NCI-H774 (cell line): ENCODE data around the gene PYROXD2.
A peak's percentile ranks its signal among the peaks of the same experiment; 100 is the strongest.

ENCODE experiments used
- DNase-seq: peaks from one replicate; lab custom pipeline; 2025; lab: John Stamatoyannopoulos, UW

Gene PYROXD2

DNA sequence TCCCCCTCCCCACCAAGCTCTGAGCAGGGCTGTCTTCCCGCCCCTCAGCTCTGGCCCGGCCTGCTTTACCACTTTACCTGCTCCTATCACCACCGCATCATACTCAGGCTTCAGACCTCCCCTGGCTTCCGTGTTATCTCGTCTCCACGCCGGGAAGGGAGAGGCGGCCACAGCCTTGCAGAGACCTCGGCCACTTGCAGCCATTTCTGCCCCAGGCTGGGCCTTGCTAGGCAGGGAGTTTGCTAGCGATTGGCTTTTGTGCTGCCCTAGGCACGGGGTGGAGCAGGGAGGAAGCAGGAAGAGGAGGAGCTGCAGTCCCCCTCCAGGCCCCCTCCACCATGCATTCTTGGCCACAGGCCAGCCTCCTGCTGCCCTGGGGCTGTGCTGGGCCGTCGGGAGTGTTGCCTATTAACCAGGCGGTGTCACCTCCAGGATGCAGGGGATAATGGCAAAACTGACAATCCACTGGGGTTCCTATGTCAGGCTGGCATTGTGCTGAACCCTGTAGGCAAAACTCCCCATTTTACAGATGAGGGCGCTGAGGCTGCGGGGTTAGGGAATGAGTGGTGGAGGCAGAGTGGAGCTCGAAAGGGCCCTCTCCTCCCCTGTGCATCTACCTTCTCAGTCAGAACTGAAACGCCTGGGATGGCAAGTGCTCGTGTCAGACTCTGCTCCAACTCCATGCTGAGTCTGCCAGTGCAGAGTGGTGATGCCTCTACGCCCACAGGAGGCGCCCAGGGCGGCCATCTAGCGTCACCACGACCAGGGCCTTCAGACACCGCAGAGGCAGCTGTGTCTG lies at the start of gene PYROXD2:
Gene PYROXD2 (minus strand): TSS at position 251 of the 799 bp plus-strand sequence. CDS start 47 bp downstream, at position 204.
- DNase-seq, result peak; percentile 65

DNA sequence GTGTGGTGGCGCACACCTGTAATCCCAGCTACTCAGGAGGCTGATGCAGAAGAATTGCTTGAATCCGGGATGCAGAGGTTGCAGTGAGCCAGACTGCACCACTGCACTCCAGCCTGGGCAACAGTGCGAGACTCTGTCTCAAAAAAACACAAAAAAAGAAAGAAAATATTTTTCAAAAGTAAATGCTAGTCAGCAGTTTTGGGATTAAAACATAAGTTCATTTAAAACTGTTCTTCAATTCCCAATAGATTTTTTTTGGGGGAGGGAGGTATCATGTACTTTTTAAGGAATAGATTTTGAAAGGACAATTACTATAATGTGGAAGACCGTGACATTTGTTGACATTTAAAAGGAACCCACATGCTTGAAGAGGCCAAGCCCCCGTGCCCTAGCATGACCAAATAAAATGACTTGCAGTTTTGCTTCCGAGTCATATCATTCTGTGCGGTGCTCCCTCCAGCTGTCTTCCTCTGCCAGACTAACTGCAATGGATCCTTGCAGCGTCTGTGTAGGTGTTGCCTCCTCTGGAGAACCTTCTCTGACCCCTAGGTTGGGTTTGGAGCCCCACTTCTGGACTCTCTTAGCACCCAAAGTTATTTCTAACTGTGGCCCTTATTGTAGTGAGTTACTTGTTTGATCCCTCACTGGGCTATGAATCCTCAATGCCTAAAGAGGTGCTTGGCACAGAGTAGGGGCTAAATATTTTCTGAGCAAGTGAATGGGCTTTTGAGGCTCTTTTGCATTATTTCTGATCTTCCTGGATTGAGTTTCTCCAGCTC lies 49.2 kb upstream of the PYROXD2 start:
- no peak for DNase-seq

DNA sequence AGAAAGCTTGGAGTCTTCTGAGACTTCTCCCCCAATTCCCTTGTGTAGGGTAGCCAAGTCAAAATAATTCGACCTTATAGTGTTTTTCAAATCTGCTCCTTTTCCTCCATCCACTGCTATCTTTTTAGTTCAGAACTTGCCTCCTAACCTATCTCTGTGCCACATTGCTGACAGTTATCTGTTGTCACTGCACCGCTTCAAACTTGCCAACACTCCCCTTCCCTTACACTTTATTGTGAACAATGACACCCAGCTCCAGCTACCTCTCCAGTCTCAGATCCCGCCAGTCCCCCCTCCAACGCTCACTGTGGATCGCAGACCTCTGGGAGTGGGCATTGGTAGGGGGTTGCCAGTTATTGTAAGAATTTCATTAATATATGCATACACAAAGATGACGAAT lies 48.0 kb upstream of the PYROXD2 start:
- DNase-seq, result no peak

DNA sequence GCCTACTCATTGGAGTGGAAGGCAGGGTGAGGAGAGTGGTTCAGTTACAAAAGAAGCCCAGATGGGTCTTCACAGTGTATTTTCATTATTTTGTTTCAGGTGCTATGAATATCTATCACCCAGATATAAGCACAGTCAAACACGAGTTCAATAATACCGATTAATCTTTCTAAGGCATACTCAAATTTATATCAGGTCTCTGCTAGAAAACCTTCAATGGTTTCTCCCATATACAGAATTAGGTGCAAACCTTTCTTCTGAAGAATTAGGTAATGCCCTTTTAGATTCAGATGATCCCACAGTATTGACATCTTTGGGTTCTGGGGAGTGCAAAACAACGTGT lies 46.5 kb upstream of the PYROXD2 start:
- DNase-seq, result no peak

DNA sequence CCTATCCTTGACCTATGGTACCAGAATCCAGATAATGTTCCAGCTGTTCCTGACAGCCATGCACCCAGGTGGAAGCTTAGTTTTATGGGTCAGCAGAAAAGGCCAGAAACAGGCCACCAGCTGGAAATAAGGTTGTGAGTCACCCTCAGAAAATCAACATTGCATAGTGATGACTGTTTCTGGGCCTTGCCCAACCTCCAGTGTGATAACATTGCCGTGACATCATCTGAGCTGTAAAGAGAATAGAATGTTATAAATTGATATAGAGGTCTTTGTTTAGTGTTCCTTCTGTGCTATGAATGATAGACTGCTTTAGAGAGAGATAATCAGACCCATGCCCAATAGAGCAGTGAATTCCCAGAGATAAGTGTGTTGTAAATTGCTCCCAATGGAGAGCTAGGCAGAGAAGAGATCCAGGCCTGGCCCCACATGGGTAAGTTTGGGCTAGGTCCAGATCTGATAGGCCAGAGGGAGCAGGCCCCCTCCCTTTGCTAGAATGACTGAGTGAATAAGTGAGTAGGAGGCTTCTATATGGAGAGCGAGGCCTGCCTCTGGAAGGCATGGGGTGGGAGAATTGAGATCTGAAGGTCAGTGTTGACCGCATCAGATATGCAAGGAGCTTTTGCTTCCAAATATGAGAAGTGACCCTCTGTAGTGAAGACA lies 46.0 kb upstream of the PYROXD2 start:
- DNase-seq, result no peak

DNA sequence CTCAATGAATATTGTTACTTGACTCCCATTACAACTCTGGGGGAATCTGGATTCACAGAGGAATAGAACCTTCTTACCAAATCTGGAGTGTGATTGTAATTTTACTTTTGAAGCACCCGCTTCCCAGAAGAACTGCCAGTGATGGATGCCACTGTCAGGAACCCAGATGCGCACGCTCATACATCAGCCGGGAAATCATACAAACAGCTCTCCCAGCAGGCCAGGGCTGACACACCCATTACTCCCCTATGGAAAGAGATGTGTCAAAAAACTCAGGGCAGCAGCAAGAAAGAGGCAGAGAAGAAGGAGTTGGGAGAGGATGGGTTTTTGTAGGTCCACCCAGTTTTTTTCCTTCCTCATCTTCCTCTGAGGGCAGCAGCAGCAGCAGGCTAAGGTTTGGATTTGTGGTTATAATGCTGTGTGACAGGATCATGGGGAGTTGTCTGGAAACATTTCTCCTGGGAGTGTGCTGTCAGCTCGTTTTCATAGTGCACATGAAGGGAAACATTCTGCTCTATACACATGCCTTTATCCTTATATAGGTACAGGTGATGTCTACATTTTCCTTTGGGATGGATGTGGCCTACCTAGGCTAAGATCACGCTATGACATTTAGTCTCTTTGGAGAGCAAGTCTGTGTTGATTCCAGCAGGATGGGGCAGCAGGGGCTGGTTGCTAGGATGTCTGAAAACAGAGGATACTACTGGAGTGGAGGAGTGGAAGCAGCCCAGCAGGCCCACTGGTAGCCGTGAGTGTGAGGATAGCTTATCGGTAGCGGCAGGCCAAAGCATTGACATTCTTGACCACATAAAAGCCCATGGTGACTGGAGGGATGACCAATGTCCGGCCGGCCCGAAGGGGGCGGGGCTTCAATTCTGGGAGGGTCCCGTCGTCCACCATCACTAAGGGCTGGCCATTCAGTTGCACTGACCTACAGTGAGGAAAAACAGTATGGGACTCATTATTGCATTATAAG lies 44.1 kb upstream of the PYROXD2 start:
- DNase-seq, result no peak

DNA sequence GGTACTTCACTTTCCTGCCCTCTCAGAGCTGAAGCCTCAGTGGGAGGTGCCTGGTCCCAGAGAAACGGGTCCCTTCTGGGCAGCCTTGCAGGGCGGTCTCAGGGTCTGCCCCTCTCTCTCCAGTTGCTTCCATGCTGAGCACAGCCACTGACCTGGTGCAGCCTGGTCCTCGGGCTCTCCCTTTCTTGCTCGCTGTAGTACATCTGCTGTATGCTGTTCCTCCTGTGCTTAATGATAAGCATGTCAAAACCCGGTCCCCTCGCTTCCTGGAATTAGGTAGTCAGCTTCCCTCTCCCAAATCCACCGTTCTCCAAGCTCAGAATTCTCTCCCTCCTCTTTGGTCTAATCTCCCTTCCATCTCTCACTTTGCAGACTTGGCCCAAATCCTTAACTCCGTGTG lies 42.7 kb upstream of the PYROXD2 start:
- no peak for DNase-seq

DNA sequence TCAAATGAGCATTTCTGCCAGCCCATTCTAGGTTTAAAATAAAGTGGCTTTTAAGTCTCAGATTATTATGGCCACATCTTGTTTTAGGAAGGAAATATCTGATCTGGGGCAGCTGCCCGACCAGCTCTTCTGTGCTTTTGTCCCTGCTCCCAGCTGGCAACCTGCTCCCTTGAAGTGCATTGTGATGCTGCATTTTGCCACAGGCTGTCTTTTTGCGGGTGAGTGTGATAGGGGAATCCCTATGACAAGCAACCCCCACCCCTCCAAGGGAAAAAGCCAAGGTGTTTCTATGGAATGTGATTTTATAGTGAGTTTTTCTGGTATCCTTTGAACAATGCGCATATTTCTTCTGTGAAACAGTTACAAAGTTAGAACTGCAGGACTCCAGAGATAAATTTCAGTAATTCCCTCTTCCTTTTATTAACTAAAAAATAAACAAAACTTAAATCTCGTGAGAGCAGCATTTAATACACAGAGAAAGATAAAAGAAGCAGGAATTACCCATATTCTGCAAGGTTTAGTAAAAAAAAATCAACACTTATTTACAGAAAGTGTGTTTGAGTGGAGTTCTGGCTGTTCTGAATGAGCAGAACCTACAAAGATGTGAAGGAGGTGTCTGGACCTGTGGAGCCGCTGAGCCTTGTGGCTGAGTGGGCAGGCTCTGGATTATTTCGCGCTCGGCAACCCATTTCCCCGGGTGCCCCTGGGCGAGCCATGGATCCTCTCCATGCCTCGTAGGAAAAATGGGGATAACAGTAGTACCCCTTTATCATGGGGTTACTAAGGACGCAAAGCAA lies 41.9 kb upstream of the PYROXD2 start:
- DNase-seq, result no peak

DNA sequence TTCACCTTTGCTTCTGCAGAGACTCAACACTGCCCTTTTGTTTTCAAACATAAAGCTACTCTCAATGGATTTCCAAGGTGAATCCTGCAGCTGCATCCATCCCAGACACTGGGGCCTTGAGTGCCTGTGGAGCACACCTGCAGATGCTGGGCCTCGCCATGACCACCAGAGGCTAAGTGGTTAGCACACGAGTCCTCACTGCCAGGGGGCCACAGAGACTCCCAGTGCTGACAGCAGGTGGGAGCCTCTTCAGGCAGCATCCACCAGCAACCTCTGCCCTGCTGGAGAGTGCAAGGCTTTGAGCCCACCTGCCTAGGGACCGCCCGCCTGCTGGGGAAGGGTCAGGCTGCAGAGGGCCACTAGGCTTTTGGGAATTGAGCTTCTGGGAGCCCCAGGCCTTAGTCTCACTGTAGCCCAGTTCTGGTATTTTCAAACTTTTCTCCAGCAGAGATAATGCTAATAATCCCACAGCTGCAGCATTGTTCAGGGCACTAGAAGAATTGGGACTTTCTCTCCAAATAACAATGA lies 41.1 kb upstream of the PYROXD2 start:
- DNase-seq, result no peak

DNA sequence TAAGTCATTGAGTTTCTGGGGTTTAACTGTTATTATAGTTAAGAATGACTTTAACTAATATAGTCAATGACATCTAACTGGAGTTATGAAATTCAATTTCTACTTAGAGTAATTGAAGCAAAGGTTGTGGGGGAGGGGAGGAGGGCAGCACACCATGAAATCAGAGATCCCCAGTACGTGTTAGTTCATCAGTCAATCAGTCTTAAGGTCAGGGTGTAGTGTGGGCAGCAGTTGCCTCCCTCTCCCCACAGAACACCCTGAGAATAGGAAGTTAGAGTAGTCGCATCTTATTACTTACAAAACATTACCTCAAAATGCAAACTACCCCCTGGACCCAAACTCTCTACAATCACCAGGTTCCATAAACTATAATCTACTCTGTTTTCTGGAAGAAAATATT lies 38.7 kb upstream of the PYROXD2 start:
- DNase-seq, result no peak

DNA sequence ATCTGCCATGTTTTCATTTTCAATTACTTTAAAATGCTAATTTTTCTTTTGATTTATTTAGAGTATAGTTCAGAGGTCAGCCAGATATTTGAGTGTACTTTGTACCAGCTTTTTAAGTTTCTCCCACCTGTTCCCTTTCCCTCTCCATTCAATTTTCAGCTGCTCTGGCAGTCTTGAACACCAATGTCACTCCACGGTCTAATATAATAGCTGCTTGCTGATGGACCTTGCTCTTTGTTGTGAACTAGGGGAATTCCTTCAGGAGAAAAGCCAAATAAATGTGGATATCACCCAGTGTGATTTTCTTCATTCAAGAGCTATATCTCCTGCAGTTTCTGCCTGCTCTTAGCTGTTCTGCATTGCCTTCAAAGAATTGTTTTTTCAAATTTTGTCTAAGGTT lies 35.6 kb upstream of the PYROXD2 start:
- no peak for DNase-seq

DNA sequence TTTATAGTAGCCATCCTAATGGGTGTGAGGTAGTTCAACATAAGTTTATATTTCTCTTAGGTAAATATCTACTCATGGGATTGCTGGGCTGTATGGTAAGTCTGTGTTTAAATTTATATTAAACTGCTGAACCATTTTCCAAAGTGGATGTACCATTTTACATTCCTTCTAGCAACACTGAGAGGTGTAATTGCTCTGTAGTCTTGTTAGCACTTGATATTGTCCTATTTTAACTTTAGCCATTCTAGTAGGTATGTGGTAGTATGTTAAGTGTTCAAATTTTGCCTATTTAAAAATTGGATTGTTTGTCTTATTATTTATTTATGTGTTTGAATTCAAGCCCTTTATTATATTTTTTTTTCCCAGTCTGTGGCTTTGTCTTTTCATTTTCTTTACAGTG lies 34.3 kb upstream of the PYROXD2 start:
- DNase-seq, result no peak

DNA sequence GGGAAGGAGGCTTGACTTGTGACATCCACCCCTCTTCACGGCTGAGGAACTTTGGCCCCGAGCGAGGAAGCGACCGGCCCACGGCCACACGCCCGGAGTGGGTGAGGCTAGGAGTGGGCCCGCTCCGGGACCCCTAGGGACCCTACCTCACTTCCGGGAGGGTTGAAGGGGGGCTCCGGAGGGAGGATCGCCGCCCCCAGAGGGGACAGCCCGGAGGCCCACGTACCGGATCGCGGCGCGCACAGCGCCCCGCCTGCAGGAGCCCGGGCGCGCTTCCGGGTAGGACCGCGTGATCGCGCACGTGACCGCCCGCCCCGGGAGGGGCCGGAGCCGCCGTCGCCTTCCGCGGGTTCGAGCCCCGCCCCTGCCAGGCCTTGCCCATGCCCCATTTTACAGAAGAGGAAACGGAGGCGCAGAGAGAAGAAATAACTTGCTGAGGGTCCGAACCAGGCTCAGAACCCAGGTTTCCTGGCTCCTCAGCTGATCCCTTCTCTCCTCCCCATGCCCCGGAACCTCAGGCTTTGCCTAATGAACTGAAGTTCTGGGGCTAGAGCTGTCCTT lies 31.8 kb upstream of the PYROXD2 start, which contains the start of gene HPS1:
Gene HPS1 (minus strand): TSS at position 275 of the 561 bp plus-strand sequence. CDS start 3,695 bp downstream, outside the sequence.
- peak; percentile 26 for DNase-seq

DNA sequence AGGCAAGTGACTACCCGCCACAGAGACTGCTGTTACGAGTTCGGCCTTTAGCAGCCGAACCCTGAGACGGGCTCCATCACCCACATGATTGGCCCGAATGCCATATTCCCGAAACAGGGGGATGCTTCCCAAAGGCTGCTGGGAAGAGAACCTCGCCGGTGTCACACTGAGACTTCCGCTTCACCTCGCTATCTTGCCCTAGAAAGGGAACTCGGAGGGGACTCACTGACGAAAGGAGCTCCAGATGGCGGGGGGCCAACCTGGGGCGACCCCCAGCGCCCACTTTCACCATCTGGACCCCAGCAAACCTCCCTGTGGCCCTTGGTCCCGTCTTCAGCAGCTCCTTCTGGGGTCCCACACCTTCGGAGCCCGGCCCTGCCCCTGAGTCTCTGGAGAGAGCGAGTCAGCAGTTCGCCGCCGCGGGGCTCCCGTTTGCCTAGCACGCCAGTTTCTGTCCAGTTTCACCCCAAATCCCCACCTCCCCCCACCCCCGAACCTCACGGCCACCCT lies 31.2 kb upstream of the PYROXD2 start:
- DNase-seq, result no peak

DNA sequence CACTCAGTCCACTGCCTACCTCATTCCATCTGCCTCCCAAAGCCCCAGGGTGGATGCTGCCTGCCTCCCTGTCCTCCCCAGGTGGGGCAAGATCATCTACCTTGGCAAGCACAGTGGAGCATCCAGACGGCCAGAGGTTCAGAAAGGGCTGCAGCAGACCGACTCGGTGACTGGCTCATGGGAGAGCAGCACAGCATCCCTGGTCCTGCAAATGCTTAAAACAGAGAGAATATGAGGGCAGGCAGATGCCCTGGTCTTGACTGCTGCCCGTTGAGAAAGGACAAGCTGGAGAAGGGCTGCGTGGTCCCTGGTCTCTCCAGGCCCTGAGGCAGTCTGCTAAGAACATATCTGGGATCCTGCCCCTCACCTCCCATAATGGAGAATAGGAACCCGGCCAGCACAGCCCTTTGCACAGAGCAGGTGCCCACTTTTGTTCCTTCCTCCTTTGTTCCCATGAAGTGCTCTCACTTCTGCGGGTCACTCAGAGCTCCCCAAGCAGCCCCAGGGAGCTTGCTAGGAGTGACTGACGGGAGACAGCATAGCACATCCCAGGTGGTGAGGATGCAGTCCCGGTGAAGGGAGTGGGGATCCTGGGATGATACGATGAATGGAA lies 30.3 kb upstream of the PYROXD2 start:
- no peak for DNase-seq

DNA sequence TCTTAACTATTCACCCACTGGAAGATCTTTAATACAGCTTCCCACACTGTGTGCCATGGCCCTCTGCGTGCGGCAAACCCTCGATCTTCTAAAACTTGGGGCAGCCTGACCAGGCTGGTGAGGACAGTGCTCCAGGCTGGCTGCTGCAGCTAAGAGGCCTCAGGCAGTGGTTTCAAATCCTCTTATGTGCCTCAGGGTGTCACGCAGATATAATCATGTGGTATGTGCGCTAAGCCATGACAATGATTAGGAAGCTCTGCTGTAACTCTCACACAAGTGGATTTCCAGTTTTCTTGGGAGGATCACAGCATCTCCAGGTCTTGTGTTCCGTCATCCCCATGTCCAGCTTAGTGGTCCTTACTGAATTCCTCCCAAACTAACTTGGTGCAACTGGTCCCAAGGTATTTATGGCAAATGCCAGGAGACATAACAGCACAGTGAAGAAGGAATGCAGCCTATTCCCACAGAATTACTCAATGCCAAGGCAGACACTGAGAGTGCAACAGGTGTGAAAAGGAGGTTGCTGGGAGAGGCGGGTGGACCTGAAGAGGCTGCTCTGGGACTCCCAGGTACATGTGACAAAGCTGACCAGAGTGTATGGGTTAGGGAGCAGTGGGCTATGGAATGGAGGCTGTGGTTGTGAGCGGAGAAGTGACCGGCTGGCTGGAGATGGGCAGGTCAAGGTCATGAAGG lies 29.5 kb upstream of the PYROXD2 start:
- DNase-seq, result no peak

DNA sequence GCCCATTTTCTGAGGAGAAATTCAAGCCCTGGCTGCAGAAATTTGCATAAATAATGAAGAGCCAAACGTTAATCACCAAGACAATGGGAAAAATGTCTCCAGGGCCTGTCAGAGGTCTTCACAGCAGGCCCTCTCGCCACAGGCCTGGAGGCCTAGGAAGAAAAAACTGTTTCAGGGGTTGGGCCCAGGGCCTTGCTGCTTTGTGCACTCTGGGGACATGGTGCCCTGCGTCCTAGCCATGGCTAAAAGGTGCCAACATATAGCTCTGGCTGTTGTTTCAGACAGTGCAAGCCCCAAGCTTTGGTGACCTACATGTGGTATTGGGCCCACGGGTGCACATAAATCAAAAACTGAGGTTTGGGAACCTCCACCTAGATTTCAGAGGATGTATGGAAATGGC lies 23.7 kb upstream of the PYROXD2 start:
- no peak for DNase-seq

DNA sequence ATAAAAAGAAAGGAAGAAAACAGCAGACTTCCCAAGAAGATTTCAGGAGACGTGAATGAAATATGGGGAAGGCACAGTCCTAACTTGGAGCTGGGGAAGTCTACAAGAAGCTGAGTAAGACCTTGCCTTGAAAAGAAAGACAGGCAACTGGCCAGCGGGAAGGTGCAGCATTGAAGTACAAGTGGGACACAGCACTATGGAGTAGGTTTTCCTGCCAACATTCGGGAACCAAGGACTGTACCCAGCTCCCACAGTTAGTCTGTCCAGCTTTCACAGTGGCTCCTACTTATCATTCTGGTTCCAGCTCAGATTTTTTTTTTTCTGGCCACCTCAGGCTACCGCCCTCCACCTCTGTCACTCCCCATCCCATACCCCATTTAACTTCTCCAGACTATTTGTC lies 21.7 kb upstream of the PYROXD2 start:
- no peak for DNase-seq

DNA sequence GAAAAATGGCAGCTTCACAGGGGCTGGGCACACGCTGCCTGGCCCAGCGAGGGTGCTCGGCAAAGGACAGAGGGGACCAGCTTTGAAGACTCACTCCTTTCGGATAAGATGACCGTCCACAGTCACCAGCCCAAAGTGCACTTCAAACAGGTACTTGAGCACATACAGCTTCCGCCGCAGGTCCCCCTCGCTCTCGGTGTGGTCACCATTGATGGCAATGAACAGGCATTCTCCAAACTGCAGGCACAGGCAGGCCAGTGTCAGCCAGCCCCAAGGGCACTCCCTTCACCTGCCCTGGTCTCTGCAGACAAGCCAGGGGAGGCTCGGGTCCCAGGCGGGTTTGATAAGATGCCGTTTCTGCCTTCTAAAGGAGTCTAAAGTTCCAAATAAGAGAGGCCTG lies 20.2 kb upstream of the PYROXD2 start:
- no peak for DNase-seq
